WTC11 (cell line): ENCODE results near the gene POF1B.

Source experiments
- CREB1 ChIP-seq: sonication (generic); formaldehyde crosslinking; IDR thresholded peaks from 2 replicates; pipeline ENCODE4 v1.8.0; 2023; ENCODE audit warnings: mild to moderate bottlenecking, missing genetic modification reagents
- CREM ChIP-seq: sonication (generic); formaldehyde crosslinking; IDR thresholded peaks from 2 replicates; pipeline ENCODE4 v1.8.1; 2022; ENCODE audit warnings: mild to moderate bottlenecking, missing genetic modification reagents, moderate library complexity
- CTCF ChIP-seq: fragments of 200-600 bp; IDR thresholded peaks from 2 replicates; pipeline ENCODE4 v1.8.0; 2022; ENCODE audit warnings: antibody characterized with exemption
- E2F5 ChIP-seq: sonication (generic); formaldehyde crosslinking; IDR thresholded peaks from 2 replicates; pipeline ENCODE4 v1.8.1; 2022; ENCODE audit warnings: mild to moderate bottlenecking, moderate library complexity, missing genetic modification reagents
- ESRRA ChIP-seq: sonication (generic); formaldehyde crosslinking; IDR thresholded peaks from 2 replicates; pipeline ENCODE4 v1.8.1; 2022; ENCODE audit warnings: mild to moderate bottlenecking, missing genetic modification reagents, borderline replicate concordance
- MAX ChIP-seq: sonication (generic); formaldehyde crosslinking; IDR thresholded peaks from 2 replicates; pipeline ENCODE4 v1.8.0; 2022; ENCODE audit warnings: mild to moderate bottlenecking, missing genetic modification reagents
- STAT6 ChIP-seq: sonication (generic); formaldehyde crosslinking; conservative IDR thresholded peaks from 2 replicates; pipeline ENCODE4 v1.8.1; 2023; ENCODE audit warnings: mild to moderate bottlenecking, low read depth, missing genetic modification reagents, moderate library complexity
- TCF7 ChIP-seq: sonication (generic); formaldehyde crosslinking; IDR thresholded peaks from 2 replicates; pipeline ENCODE4 v1.8.0; 2022; ENCODE audit warnings: mild to moderate bottlenecking, low read depth, missing genetic modification reagents, moderate library complexity
- TEAD4 ChIP-seq: sonication (generic); formaldehyde crosslinking; IDR thresholded peaks from 2 replicates; pipeline ENCODE4 v1.8.0; 2022; ENCODE audit warnings: mild to moderate bottlenecking, missing genetic modification reagents
- TP53 ChIP-seq: sonication (generic); formaldehyde crosslinking; IDR thresholded peaks from 2 replicates; pipeline ENCODE4 v1.8.1; 2023; ENCODE audit warnings: mild to moderate bottlenecking, missing genetic modification reagents
- ZBTB21 ChIP-seq: sonication (generic); formaldehyde crosslinking; IDR thresholded peaks from 2 replicates; pipeline ENCODE4 v1.8.1; 2023; ENCODE audit warnings: mild to moderate bottlenecking, missing genetic modification reagents, borderline replicate concordance
- ZSCAN18 ChIP-seq: fragments of 250-450 bp; sonication (Bioruptor Pico); IDR thresholded peaks from 2 replicates; pipeline ENCODE4 v2.1.2; 2022; ENCODE audit warnings: mild to moderate bottlenecking, moderate library complexity

- TF ChIP-seq E2F5 (CRISPR knock-in tag) (no peak), MAX (CRISPR knock-in tag) (no peak), ZBTB21 (CRISPR knock-in tag) (no peak), ESRRA (no peak), TCF7 (CRISPR knock-in tag) (no peak), CREB1 (CRISPR knock-in tag) (no peak), STAT6 (no peak), CTCF (no peak), TP53 (no peak), CREM (no peak), TEAD4 (CRISPR knock-in tag) (no peak), ZSCAN18 (CRISPR knock-in tag) (no peak)
These were observed 90.3 kb downstream of the POF1B start for GRCh38 chrX:85288992-85289723.
